Upper lobe of left lung (tissue), 4 donors: Measurements from ENCODE around the gene MSANTD1.

Experiments used
- EP300 ChIP-seq, 4 donors: sonication (generic); formaldehyde crosslinking; IDR thresholded peaks; one replicate each; pipeline ENCODE4 v1.5.1; 2017; ENCODE audit warnings: antibody characterized with exemption in 4 of 4, control low read depth in 2 of 4
- POLR2A ChIP-seq, 4 donors: fragments of 450-650 bp; IDR thresholded peaks; one replicate each; pipeline ENCODE4 v1.5.1; 2016 to 2017; ENCODE audit warnings: antibody characterized with exemption in 4 of 4, mild to moderate bottlenecking in 2 of 4
- POLR2AphosphoS5 ChIP-seq, 2 donors: sonication (generic); formaldehyde crosslinking; IDR thresholded peaks; one replicate each; pipeline ENCODE4 v1.5.1; 2017; ENCODE audit warnings: antibody characterized with exemption in 2 of 2
- TF ChIP-seq, protein P1 (sequence below), 6 experiments: fragments of 450-650 bp in 4 of 6; fragments of 200-600 bp in 2 of 6; sonication (generic) in 2 of 6; IDR thresholded peaks; one replicate each; pipeline ENCODE4 v1.5.1; 2016 to 2019; ENCODE audit warnings: antibody characterized with exemption in 6 of 6

DNA sequence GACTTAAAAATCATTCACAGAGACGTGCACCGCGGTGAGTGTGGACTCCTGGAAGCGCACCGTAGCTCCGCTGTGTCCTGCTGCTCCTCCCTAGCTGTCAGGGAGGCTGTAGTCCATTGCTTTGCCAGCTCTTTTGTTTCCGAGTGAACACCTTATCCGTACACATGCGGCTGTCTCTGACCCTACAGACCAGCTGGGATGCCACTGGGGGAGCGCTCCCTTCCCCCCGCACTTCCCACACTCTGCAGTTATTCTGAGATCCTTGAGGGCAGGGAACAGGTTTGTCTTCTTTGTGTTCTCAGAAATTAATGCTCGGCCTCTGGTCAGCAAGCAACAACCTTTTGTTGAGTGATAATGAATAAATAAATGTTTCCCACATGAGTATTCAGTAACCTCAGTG lies 33.7 kb upstream of the MSANTD1 start:
- TF ChIP-seq, protein P1, sequence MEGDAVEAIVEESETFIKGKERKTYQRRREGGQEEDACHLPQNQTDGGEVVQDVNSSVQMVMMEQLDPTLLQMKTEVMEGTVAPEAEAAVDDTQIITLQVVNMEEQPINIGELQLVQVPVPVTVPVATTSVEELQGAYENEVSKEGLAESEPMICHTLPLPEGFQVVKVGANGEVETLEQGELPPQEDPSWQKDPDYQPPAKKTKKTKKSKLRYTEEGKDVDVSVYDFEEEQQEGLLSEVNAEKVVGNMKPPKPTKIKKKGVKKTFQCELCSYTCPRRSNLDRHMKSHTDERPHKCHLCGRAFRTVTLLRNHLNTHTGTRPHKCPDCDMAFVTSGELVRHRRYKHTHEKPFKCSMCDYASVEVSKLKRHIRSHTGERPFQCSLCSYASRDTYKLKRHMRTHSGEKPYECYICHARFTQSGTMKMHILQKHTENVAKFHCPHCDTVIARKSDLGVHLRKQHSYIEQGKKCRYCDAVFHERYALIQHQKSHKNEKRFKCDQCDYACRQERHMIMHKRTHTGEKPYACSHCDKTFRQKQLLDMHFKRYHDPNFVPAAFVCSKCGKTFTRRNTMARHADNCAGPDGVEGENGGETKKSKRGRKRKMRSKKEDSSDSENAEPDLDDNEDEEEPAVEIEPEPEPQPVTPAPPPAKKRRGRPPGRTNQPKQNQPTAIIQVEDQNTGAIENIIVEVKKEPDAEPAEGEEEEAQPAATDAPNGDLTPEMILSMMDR (IDR thresholded peaks at IDR 0.05), result no peak
- TF ChIP-seq POLR2A (IDR thresholded peaks at IDR 0.05), result no peak
- no peak for TF ChIP-seq EP300 (IDR thresholded peaks at IDR 0.05)
- no peak for TF ChIP-seq POLR2AphosphoS5 (IDR thresholded peaks at IDR 0.05)
